HEK293 (cell line): ENCODE data around the gene SLC52A3.
"Not testable (repeated sequence)": the region's sequence is repeated elsewhere in the genome, so short reads cannot be mapped to it uniquely, and the experiment has no call there.

Source experiments
- CTCF ChIA-PET: fragments of 350-600 bp; formaldehyde crosslinking; extraction: SDS; loops from one replicate; lab custom pipeline; 2021; ENCODE audit warnings: antibody characterized with exemption; lab: Yijun Ruan, JAX
- POLR2A ChIA-PET: fragments of 300-600 bp; formaldehyde crosslinking; extraction: SDS; loops from one replicate; lab custom pipeline; 2020; ENCODE audit warnings: antibody characterized with exemption, inconsistent platforms; lab: Yijun Ruan, JAX
- H3K27ac ChIP-seq: fragments of 200-500 bp; sonication (Bioruptor generic); 2 replicates; pipeline ENCODE4 v1.5.1; 2014; ENCODE audit warnings: low read depth, low read length, control low read depth, inconsistent platforms; ENCODE audit errors: extremely low read depth
- H3K36me3 ChIP-seq, 2 experiments: fragments of 200-500 bp in 1 of 2; sonication (Bioruptor generic) in 1 of 2; 1 replicate in 1 of 2; 2 replicates in 1 of 2; pipeline ENCODE4 v1.5.1; 2014 to 2017; ENCODE audit warnings: inconsistent platforms in 2 of 2, low read length in 2 of 2; ENCODE audit not compliant: control insufficient read depth in 2 of 2, insufficient read depth in 1 of 2
- H3K4me1 ChIP-seq: fragments of 200-500 bp; sonication (Bioruptor generic); 2 replicates; pipeline ENCODE4 v1.5.1; 2014; ENCODE audit warnings: mild to moderate bottlenecking, low read length, inconsistent platforms; ENCODE audit not compliant: control insufficient read depth, insufficient read depth
- H3K4me3 ChIP-seq: 2 replicates; pipeline ENCODE4 v1.5.1; 2011; ENCODE audit warnings: low read depth, mild to moderate bottlenecking, control low read depth, low read length, moderate library complexity
- H3K9me3 ChIP-seq: fragments of 200-500 bp; sonication (Bioruptor generic); 2 replicates; pipeline ENCODE4 v1.5.1; 2014; ENCODE audit warnings: low read depth, low read length, inconsistent platforms; ENCODE audit not compliant: control insufficient read depth, insufficient read depth
- GLI4 ChIP-seq: fragments of 450-650 bp; formaldehyde crosslinking; IDR thresholded peaks from 2 replicates; pipeline ENCODE4 v1.5.1; 2016; ENCODE audit warnings: missing biosample characterization, missing genetic modification characterization
- SP2 ChIP-seq: fragments of 450-650 bp; formaldehyde crosslinking; IDR thresholded peaks from 2 replicates; pipeline ENCODE4 v1.5.1; 2016; ENCODE audit warnings: missing biosample characterization, missing genetic modification characterization
- ZNF112 ChIP-seq: fragments of 450-650 bp; formaldehyde crosslinking; IDR thresholded peaks from 2 replicates; pipeline ENCODE4 v1.5.0; 2017; ENCODE audit warnings: missing biosample characterization, missing genetic modification characterization
- ZNF132 ChIP-seq: fragments of 450-650 bp; formaldehyde crosslinking; IDR thresholded peaks from 2 replicates; pipeline ENCODE4 v1.5.1; 2017; ENCODE audit warnings: missing biosample characterization, missing genetic modification characterization, borderline replicate concordance
- ZNF16 ChIP-seq: fragments of 450-650 bp; formaldehyde crosslinking; IDR thresholded peaks from 2 replicates; pipeline ENCODE4 v1.5.1; 2016; ENCODE audit warnings: low read depth, missing biosample characterization, missing genetic modification characterization
- ZNF548 ChIP-seq: fragments of 450-650 bp; formaldehyde crosslinking; IDR thresholded peaks from 2 replicates; pipeline ENCODE4 v1.5.1; 2016; ENCODE audit warnings: missing biosample characterization, missing genetic modification characterization
- ZNF560 ChIP-seq: fragments of 450-650 bp; formaldehyde crosslinking; IDR thresholded peaks from 2 replicates; pipeline ENCODE4 v1.5.1; 2017; ENCODE audit warnings: missing biosample characterization, missing genetic modification characterization, borderline replicate concordance
- ZNF629 ChIP-seq: fragments of 450-650 bp; formaldehyde crosslinking; IDR thresholded peaks from 2 replicates; pipeline ENCODE4 v1.5.1; 2017; ENCODE audit warnings: missing biosample characterization, missing genetic modification characterization
- ZNF670 ChIP-seq: fragments of 450-650 bp; formaldehyde crosslinking; IDR thresholded peaks from 2 replicates; pipeline ENCODE4 v1.5.1; 2016; ENCODE audit warnings: missing biosample characterization, missing genetic modification characterization, low read depth
- ZXDB ChIP-seq: fragments of 450-650 bp; formaldehyde crosslinking; IDR thresholded peaks from 2 replicates; pipeline ENCODE4 v1.5.1; 2016; ENCODE audit warnings: missing biosample characterization, missing genetic modification characterization
- TF ChIP-seq, protein P1 (sequence below): fragments of 450-650 bp; formaldehyde crosslinking; IDR thresholded peaks from 2 replicates; pipeline ENCODE4 v1.5.1; 2017; ENCODE audit warnings: missing biosample characterization, missing genetic modification characterization
- TF ChIP-seq, protein P2 (sequence below): fragments of 450-650 bp; formaldehyde crosslinking; IDR thresholded peaks from 2 replicates; pipeline ENCODE4 v1.5.1; 2016; ENCODE audit warnings: missing biosample characterization, missing genetic modification characterization
- TF ChIP-seq, protein P3 (sequence below): fragments of 450-650 bp; formaldehyde crosslinking; IDR thresholded peaks from 2 replicates; pipeline ENCODE4 v1.5.1; 2016; ENCODE audit warnings: missing biosample characterization, missing genetic modification characterization, borderline replicate concordance

The SLC52A3 gene

DNA sequence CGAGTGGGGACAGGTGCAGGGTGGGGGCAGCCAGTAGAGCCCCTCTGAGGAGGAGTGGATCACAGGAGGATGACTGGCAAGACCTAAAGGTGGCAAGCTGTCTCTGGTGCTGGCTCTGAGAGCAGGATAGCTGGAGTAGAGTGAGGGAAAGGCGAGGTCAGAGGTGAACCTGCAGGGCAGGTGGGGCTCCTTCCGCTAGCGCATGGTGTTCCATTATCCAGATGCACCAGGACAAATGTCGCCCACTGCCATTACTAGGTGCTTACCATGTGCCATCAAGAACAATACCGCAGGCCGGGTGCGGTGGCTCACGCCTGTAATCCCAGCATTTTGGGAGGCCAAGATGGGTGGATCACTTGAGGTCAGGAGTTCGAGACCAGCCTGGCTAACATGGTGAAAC lies 46.9 kb upstream of the SLC52A3 start:
- Histone ChIP-seq H3K27ac (no peak overlapping the region), H3K4me3 (no peak overlapping the region), H3K36me3 (no peaks in the 10 kb centered on the region), H3K4me1 (no peaks in the 10 kb centered on the region)
- TF ChIP-seq ZNF132 (tag by site-specific recombination) (no peak), ZNF112 (tag by site-specific recombination) (no peak), ZXDB (no peak)
- TF ChIP-seq, protein P1, sequence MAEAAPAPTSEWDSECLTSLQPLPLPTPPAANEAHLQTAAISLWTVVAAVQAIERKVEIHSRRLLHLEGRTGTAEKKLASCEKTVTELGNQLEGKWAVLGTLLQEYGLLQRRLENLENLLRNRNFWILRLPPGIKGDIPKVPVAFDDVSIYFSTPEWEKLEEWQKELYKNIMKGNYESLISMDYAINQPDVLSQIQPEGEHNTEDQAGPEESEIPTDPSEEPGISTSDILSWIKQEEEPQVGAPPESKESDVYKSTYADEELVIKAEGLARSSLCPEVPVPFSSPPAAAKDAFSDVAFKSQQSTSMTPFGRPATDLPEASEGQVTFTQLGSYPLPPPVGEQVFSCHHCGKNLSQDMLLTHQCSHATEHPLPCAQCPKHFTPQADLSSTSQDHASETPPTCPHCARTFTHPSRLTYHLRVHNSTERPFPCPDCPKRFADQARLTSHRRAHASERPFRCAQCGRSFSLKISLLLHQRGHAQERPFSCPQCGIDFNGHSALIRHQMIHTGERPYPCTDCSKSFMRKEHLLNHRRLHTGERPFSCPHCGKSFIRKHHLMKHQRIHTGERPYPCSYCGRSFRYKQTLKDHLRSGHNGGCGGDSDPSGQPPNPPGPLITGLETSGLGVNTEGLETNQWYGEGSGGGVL (tag by site-specific recombination), result no peak
- TF ChIP-seq, all 188 proteins: peak for 0
- CTCF ChIA-PET, result interaction anchor here (0.5 to 7.6 kb wide), 25 partner anchors 9 to 1504 kb away, joined by 3 to 178 read pairs (median 4); no protein-coding TSS in a partner anchor
- POLR2A ChIA-PET, result no interaction called here
- no peaks in the 10 kb centered on the region for H3K9me3 ChIP-seq

DNA sequence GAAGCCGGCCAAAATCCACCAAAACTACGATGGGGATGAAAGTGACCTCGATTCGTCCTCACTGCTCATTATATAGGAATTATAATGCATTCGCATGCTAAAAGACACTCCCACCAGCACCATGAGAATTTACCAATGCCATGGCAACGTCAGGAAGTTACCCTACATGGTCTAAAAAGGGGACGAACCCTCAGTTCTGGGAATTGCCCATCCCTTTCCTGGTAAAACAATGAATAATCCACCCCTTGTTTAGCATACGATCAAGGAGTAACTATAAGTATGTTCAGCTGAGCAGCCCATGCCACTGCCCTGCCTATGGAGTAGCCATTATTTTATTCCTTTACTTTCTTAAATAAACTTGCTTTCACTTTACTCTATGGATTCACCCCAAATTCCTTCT lies 45.1 kb upstream of the SLC52A3 start:
- TF ChIP-seq GLI4 (tag by site-specific recombination) (no peak), ZNF548 (no peak), ZNF629 (no peak), ZNF670 (tag by site-specific recombination) (no peak), ZNF560 (tag by site-specific recombination) (no peak), ZNF16 (tag by site-specific recombination) (no peak), SP2 (tag by site-specific recombination) (no peak)
- TF ChIP-seq, protein P2, sequence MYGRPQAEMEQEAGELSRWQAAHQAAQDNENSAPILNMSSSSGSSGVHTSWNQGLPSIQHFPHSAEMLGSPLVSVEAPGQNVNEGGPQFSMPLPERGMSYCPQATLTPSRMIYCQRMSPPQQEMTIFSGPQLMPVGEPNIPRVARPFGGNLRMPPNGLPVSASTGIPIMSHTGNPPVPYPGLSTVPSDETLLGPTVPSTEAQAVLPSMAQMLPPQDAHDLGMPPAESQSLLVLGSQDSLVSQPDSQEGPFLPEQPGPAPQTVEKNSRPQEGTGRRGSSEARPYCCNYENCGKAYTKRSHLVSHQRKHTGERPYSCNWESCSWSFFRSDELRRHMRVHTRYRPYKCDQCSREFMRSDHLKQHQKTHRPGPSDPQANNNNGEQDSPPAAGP, result no peak
- TF ChIP-seq, protein P3, sequence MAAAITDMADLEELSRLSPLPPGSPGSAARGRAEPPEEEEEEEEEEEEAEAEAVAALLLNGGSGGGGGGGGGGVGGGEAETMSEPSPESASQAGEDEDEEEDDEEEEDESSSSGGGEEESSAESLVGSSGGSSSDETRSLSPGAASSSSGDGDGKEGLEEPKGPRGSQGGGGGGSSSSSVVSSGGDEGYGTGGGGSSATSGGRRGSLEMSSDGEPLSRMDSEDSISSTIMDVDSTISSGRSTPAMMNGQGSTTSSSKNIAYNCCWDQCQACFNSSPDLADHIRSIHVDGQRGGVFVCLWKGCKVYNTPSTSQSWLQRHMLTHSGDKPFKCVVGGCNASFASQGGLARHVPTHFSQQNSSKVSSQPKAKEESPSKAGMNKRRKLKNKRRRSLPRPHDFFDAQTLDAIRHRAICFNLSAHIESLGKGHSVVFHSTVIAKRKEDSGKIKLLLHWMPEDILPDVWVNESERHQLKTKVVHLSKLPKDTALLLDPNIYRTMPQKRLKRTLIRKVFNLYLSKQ (tag by site-specific recombination), result no peak
- no peaks in the 10 kb centered on the region for H3K9me3 ChIP-seq
- no peak overlapping the region for H3K4me3 ChIP-seq
- no peaks in the 10 kb centered on the region for H3K36me3 ChIP-seq
- ChIA-PET POLR2A (no interaction called here), CTCF (interaction anchor here (0.7 to 7.6 kb wide), 2 partner anchors 142 to 144 kb away, joined by 3 to 178 read pairs; no protein-coding TSS in a partner anchor)
- no peaks in the 10 kb centered on the region for H3K4me1 ChIP-seq
- no peak overlapping the region for H3K27ac ChIP-seq

DNA sequence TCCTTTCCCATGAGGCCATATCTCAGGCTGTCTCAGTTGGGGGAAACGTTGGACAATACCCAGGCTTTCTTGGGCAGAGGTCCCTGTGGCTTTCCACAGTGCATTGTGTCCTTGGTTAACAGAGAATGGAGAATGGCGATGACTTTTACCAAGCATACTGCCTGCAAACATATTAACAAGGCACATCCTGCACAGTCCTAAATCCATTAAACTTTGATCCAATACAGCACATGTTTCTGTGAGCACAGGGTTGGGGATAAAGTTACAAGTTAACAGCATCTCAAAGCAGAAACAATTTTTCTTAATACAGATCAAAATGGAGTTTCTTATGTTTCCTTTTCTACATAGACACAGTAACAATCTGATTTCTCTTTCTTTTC lies 44.1 kb upstream of the SLC52A3 start:
- CTCF ChIA-PET, result interaction anchor here (0.6 to 0.7 kb wide), 2 partner anchors 143 to 155 kb away, joined by 3 read pairs; no protein-coding TSS in a partner anchor
- H3K4me1 ChIP-seq, H3K27ac ChIP-seq, H3K36me3 ChIP-seq, H3K4me3 ChIP-seq, H3K9me3 ChIP-seq, POLR2A ChIA-PET: not testable (repeated sequence)

DNA sequence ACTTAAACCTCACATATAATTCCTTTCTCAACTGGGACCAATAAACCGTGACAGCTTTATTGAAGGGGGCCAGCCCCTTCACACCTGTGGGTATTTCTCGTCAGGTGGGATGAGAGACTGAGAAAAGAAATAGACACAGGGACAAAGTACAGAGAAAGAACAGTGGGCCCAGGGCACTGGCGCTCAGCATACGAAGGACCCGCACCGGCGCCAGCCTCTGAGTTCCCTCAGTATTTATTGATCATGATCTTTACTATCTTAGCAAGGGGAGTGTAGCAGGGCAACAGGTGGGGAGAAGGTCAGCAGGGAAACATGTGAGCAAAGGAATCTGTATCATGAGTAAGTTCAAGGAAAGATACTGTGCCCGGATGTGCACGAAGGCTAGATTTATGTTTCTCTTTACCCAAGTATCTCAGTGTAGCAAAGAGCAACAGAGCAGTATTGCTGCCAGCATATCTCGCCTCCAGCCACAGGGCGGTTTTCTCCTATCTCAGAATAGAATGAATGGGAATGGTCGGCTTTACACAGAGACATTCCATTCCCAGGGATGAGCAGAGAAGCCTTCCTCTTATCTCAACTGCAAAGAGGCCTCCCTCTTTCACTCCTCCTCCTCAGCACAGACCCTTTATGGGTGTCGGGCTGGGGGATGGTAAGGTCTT lies 43.6 kb upstream of the SLC52A3 start:
- H3K36me3 ChIP-seq, H3K4me1 ChIP-seq, H3K4me3 ChIP-seq, H3K9me3 ChIP-seq, H3K27ac ChIP-seq, POLR2A ChIA-PET: not testable (repeated sequence)
- CTCF ChIA-PET, result interaction anchor here (0.6 kb wide), 2 partner anchors 10 to 155 kb away, joined by 3 to 4 read pairs; no protein-coding TSS in a partner anchor
